IPS-20b (cell line): ENCODE measurements around the gene LSM3.

ENCODE experiments used
- H3K27ac ChIP-seq: one replicate; pipeline ENCODE4 v1.5.1; 2013; ENCODE audit warnings: low read length
- H3K27me3 ChIP-seq: 2 replicates; pipeline ENCODE4 v1.6.1; 2013; ENCODE audit warnings: mild to moderate bottlenecking, low read length, inconsistent platforms; ENCODE audit not compliant: insufficient read depth
- H3K36me3 ChIP-seq: 2 replicates; pipeline ENCODE4 v1.6.1; 2013; ENCODE audit warnings: low read depth, mild to moderate bottlenecking, inconsistent platforms, low read length, moderate library complexity; ENCODE audit not compliant: insufficient read depth
- H3K4me1 ChIP-seq: 2 replicates; pipeline ENCODE4 v1.6.1; 2013; ENCODE audit warnings: mild to moderate bottlenecking, control low read depth, inconsistent platforms, low read length, moderate library complexity; ENCODE audit not compliant: insufficient read depth
- H3K4me3 ChIP-seq: 2 replicates; pipeline ENCODE4 v1.5.1; 2013; ENCODE audit warnings: mild to moderate bottlenecking, low read length, inconsistent platforms
- H3K9ac ChIP-seq: 2 replicates; pipeline ENCODE4 v1.6.1; 2013; ENCODE audit warnings: low read depth, mild to moderate bottlenecking, inconsistent platforms, low read length, moderate library complexity
- H3K9me3 ChIP-seq: 2 replicates; pipeline ENCODE4 v1.6.1; 2013; ENCODE audit warnings: mild to moderate bottlenecking, low read depth, low read length, inconsistent platforms; ENCODE audit not compliant: insufficient read depth

Gene LSM3

DNA sequence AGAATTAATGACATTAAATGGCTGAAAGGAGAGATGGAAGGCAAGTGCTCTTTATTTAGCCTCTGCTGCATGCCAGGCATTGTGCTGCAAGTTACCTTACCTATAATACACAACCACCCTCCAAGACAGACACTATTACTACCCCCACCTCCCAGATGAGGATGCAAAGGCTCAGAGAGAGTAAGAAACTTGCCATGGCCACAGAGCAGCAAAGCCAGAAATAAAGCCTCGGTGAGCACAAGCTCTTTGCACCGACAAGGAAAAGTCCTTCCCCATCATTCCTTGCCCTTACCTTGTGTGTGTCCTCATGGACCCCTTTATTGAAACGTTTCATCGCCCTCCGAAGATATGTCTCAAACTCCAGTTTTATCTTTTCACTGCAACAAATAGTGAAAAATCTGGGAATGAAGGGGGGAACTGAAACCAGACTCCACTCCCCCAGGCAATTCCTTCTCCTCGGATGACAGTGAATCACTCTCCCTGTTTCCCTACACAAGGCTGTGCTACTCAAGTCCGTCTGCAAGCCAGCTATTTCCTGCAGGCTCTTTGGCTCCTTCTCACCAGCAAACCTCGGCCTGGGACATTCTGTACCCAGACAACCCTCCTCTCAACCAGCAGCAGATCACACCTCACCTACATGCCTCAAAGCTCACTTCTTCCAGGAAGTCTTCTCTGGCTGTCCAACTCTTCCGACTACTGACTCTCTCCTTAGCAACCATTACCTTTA lies 11.6 kb upstream of the LSM3 start:
- Histone ChIP-seq H3K27me3 (no peaks in the 10 kb centered on the region), H3K9me3 (peaks cover 3% of the 10 kb centered on the region; the same call in 1 of the 2 replicates), H3K4me3 (no peak overlapping the region), H3K36me3 (peaks cover 96% of the 10 kb centered on the region), H3K27ac (no peak overlapping the region), H3K4me1 (no peaks in the 10 kb centered on the region), H3K9ac (no peak overlapping the region)

DNA sequence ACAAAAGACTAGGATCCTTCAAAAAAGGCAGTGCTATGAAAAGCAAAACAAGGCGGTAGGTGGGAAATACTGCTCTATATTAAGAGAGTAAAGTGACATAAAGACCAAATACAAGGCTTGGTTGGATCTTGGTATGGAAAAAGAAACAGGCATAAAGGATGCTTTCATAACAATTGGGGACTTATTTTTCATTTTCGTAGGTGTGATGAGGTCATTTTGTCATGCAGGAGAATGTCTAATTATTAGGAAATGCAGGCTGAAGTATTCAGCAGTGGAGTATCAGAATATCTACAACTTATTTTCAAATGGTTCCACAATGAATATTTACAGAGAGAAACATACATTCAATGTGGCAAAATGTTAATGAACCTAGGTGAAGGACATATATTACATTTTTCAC lies 9.2 kb upstream of the LSM3 start:
- peaks cover 86% of the 10 kb centered on the region for H3K36me3 ChIP-seq

DNA sequence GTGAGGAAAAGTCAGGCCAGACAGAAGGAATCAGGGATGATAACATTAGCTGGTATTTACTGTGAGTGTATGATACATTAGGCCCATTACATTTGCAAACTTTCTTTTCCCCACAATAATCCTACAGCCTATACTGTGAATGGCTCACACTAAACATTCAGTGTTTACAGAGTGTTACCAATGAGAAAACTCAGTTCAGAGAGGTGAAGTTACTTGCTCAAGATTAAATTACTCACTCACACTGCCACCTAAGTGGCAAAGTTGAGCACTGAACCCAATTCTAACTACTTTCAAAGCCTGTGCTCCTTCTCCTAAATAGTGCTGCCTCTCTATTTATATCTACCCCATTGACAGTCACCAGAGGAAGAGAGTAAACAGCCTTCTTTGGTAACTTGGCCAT lies 8.7 kb upstream of the LSM3 start:
- Histone ChIP-seq H3K9ac (no peak overlapping the region), H3K27me3 (no peaks in the 10 kb centered on the region), H3K4me3 (no peak overlapping the region), H3K4me1 (no peaks in the 10 kb centered on the region), H3K27ac (no peak overlapping the region), H3K9me3 (no peaks in the 10 kb centered on the region), H3K36me3 (peaks cover 82% of the 10 kb centered on the region)

More for the DNA sequence above, 9.2 kb upstream of the LSM3 start:
- Histone ChIP-seq H3K27me3 (no peaks in the 10 kb centered on the region), H3K9me3 (no peaks in the 10 kb centered on the region), H3K27ac (no peak overlapping the region), H3K4me1 (no peaks in the 10 kb centered on the region), H3K4me3 (no peak overlapping the region), H3K9ac (no peak overlapping the region)

DNA sequence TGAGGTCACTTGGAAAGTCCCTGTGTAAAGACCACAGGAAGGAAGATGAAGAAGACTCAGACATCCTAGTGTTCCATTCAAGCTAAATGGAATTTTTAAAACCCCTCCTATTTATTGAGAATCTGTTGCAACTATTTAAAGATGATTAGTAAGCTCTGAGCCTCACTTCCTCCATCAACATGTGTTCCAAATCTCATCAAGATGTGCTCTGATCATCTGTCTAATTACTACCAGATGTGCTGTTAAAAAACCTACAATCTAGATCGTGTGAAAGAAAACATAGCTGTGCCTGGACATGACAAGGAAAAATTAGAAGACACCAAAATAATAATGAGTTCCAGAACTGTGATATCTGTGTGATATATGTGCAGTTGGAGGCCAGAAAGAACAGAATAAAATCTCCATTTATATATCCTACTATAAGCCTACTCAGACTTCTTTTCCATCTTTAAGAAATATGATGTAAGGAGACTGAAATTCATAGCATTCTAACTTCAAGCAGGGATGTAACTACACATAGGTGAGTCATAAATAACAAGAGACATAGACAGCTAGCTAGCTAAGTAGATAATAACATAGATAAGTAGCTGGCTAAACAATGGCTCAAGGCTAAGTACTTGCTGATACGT lies 8.0 kb upstream of the LSM3 start:
- no peak overlapping the region for H3K4me3 ChIP-seq
- peaks cover 74% of the 10 kb centered on the region for H3K36me3 ChIP-seq
- H3K27ac ChIP-seq: no peak overlapping the region
- no peak overlapping the region for H3K9ac ChIP-seq
- no peaks in the 10 kb centered on the region for H3K27me3 ChIP-seq
- H3K9me3 ChIP-seq: no peaks in the 10 kb centered on the region
- no peaks in the 10 kb centered on the region; the same call in 1 of the 2 replicates for H3K4me1 ChIP-seq

DNA sequence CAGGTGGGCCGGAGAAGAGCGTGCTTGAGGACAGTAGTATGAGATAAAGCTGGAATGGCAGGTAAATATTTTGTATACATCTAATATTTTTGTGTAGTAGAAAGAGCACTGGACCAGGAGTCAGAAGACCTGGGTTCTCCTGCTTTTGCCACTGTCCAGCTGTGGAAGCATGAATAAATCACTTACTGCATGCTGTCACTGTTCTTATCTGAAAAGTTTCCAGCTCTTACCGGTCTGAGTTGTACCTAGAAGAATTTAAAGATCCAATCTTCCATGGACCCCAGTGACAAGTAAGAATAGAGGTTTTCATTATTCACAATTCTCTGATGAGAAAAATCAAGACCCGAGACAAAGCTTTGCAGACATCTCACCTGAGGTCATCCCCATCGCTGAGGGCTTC lies 6.1 kb upstream of the LSM3 start:
- Histone ChIP-seq H3K9me3 (no peaks in the 10 kb centered on the region), H3K4me3 (no peak overlapping the region), H3K27ac (no peak overlapping the region), H3K27me3 (no peaks in the 10 kb centered on the region), H3K36me3 (peaks cover 59% of the 10 kb centered on the region), H3K9ac (no peak overlapping the region), H3K4me1 (no peaks in the 10 kb centered on the region; the same call in 1 of the 2 replicates)

DNA sequence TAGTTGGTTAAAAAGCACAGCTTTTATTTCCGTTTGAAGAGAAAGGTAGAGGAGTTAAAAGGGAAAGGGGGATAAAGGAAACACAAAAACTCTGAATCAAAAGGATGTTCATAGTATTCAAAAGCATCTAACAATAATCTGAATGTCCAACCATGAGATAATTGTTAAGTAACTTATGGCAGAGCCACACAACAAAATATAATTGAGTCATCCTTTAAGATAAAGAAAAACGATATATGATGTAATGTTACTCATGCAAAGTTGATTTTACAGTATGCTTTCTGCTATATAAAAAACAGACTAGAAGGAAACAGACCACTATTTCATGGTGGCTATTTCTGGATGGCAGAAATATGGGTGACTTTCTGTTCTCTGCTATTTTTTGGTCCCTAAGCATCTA lies 4.1 kb upstream of the LSM3 start:
- H3K4me3 ChIP-seq: no peak overlapping the region
- peaks cover 2% of the 10 kb centered on the region for H3K4me1 ChIP-seq
- H3K9me3 ChIP-seq: no peaks in the 10 kb centered on the region
- no peak overlapping the region for H3K27ac ChIP-seq
- no peaks in the 10 kb centered on the region for H3K27me3 ChIP-seq
- no peak overlapping the region for H3K9ac ChIP-seq
- H3K36me3 ChIP-seq: peaks cover 39% of the 10 kb centered on the region

DNA sequence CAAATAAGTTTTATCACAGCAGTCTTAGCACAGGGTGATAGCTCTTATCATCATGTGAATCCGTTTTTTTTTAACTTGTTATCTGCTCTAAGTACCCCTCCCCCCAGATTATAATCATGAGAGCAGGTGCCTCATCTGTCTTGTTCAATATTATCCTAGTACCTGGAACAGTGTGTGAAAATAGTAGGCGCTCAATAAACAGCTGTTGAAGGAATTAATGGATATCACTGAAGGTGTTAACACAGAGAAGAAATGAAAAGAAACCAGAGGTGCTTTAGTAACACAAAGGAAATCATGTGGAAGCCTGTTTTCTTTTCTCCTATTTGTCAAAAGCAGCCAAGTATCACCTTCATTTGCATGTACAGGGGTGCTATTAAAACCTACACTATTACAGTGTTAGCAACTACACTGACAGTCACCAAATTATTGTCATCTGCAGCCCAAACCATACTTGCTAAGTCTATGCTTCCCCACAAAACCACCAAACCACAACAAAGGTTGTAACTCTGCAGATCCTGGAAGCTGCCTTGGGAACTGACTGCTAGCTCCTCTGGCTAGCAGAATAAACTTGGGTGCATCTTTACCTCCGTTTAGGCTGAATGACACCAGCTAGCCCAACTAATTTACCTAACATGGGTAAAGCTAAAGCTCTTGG lies 3.1 kb upstream of the LSM3 start:
- Histone ChIP-seq H3K9ac (no peak overlapping the region), H3K4me1 (peaks cover 4% of the 10 kb centered on the region), H3K9me3 (no peaks in the 10 kb centered on the region), H3K36me3 (peaks cover 29% of the 10 kb centered on the region), H3K27me3 (no peaks in the 10 kb centered on the region), H3K27ac (no peak overlapping the region), H3K4me3 (no peak overlapping the region)

DNA sequence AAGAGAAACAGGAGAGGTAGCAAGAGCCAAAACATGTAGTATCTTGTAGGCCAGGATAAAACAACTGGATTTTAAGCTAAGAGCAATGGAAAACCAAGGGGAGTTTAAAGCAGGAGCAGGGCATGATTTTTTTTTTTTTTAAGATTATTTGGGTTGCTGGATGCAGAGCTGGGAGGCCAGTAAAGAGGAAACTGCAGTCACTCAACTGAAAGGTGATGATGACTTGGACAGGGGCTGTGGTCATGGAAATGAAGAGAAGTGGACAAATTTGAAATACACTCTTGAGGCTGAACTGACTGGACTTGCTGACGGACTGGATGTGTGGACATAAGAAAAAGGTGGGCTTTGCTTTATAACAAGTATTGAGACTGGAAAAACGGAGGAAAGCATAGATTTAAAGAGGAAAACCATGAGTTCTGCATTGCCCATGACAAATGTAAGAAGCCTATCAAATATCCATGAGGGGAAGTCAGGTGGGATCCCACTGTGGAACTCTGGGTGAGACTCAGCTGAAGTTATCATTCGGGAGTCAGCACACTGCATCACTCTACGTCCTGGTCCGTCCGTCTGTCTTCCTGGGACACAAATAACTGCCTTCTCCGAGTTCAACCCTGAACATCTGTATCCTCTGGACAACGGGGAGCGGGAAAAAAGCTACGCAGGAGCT lies 904 bp upstream of the LSM3 start:
- no peaks in the 10 kb centered on the region for H3K9me3 ChIP-seq
- H3K27me3 ChIP-seq: no peaks in the 10 kb centered on the region
- H3K4me3 ChIP-seq: peak overlapping the region; percentile 95
- H3K27ac ChIP-seq: no peak overlapping the region
- H3K4me1 ChIP-seq: peaks cover 4% of the 10 kb centered on the region
- H3K9ac ChIP-seq: peak overlapping the region; percentile 98
- H3K36me3 ChIP-seq: peaks cover 25% of the 10 kb centered on the region

DNA sequence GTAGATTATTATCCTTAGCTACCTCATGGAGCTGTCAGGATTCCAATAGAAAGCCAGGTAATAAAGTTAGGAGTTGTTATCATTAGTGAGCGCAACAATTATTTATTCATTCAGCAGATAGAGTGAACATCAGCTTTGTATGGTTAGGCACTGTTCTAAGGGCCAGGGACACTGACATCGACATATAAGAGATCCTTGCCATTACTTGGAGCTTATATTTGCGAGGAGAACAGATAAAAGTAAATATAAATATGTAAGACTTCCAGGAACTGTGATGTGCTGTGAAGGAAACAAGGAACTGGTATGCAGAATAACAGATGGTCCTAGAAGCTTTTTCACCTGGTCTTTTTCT lies 473 bp downstream of the LSM3 start:
- Histone ChIP-seq H3K4me1 (peaks cover 4% of the 10 kb centered on the region), H3K9ac (peak overlapping the region; percentile 98), H3K27ac (peak overlapping the region; percentile 81), H3K36me3 (peaks cover 32% of the 10 kb centered on the region), H3K4me3 (peak overlapping the region; percentile 95), H3K27me3 (no peaks in the 10 kb centered on the region), H3K9me3 (no peaks in the 10 kb centered on the region)

DNA sequence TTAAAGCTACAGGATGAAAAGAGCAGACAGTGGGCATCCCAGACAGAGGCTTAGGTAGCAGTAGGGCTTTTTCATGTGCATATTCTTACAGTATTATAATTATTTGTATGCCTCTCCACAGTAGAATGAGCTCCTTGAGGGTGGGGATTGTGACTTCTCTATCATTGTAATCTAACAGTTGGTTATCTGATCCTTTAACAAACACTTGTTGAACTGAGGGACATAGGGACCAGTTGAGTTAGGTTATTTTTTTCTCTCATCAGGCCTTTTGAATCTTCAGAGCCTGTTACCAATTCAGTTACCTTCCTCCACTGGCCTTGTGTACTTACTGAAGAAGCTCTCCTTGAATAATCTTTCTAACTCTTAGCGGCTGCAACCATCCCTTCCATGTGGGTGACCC lies 1.2 kb downstream of the LSM3 start:
- peaks cover 4% of the 10 kb centered on the region for H3K4me1 ChIP-seq
- H3K27ac ChIP-seq: no peak overlapping the region
- peak overlapping the region; percentile 98; the same call in 1 of the 2 replicates for H3K9ac ChIP-seq

DNA sequence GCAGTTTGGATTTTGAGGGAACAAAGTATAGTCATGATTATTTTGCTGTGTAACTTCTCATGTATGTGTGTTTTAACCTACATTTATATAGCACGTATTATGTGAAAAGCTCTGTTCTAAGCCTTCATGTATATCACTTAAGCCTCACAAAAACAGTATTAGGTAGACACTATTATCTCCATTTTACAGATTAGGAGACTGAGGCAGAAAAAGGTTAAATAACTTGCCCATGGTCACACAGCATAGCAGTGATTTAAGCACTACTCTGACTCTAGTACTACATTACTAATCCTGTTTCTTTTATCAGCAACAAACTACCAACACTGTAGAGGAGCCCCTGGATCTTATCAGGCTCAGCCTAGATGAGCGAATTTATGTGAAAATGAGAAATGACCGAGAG lies 2.6 kb downstream of the LSM3 start:
- peaks cover 4% of the 10 kb centered on the region; the same call in 1 of the 2 replicates for H3K4me1 ChIP-seq
- no peak overlapping the region for H3K4me3 ChIP-seq
- H3K9me3 ChIP-seq: no peaks in the 10 kb centered on the region
- H3K36me3 ChIP-seq: peaks cover 50% of the 10 kb centered on the region
- no peak overlapping the region for H3K27ac ChIP-seq
- no peaks in the 10 kb centered on the region for H3K27me3 ChIP-seq
- no peak overlapping the region for H3K9ac ChIP-seq

More for the DNA sequence above, 1.2 kb downstream of the LSM3 start:
- no peaks in the 10 kb centered on the region for H3K27me3 ChIP-seq
- H3K36me3 ChIP-seq: peaks cover 35% of the 10 kb centered on the region
- H3K9me3 ChIP-seq: no peaks in the 10 kb centered on the region
- H3K4me3 ChIP-seq: peak overlapping the region; percentile 95
